HUES48 (cell line): ENCODE results near the gene EDNRA.
"Not testable (repeated sequence)": the region's sequence is repeated elsewhere in the genome, so short reads cannot be mapped to it uniquely, and the experiment has no call there.

Experiments used
- H3K27ac ChIP-seq: one replicate; pipeline ENCODE4 v1.7.0; 2013; ENCODE audit warnings: low read depth, low read length, inconsistent platforms
- H3K27me3 ChIP-seq: 2 replicates; pipeline ENCODE4 v1.6.1; 2013; ENCODE audit warnings: mild to moderate bottlenecking, low read length; ENCODE audit not compliant: control insufficient read depth, insufficient read depth
- H3K36me3 ChIP-seq: 2 replicates; pipeline ENCODE4 v1.6.1; 2013; ENCODE audit warnings: low read length; ENCODE audit not compliant: control insufficient read depth, insufficient read depth
- H3K4me1 ChIP-seq: 2 replicates; pipeline ENCODE4 v1.6.1; 2013; ENCODE audit warnings: mild to moderate bottlenecking, low read length; ENCODE audit not compliant: control insufficient read depth, insufficient read depth
- H3K4me3 ChIP-seq: 2 replicates; pipeline ENCODE4 v1.5.1; 2013; ENCODE audit warnings: mild to moderate bottlenecking, low read depth, low read length
- H3K9ac ChIP-seq: 2 replicates; pipeline ENCODE4 v1.6.1; 2013; ENCODE audit warnings: mild to moderate bottlenecking, low read depth, low read length, moderate library complexity
- H3K9me3 ChIP-seq: 2 replicates; pipeline ENCODE4 v1.6.1; 2013; ENCODE audit warnings: low read length; ENCODE audit not compliant: control insufficient read depth, insufficient read depth

Gene EDNRA

GRCh38 chr4:147480891-147481576 is at the start of gene EDNRA:
TSS of gene EDNRA (plus strand) at chr4:147481097. CDS start at chr4:147485682, 4,585 bp downstream.
- Histone ChIP-seq H3K36me3 (no peaks in the 10 kb centered on the region), H3K27me3 (peaks cover 32% of the 10 kb centered on the region), H3K4me1 (peaks cover 3% of the 10 kb centered on the region; the same call in 1 of the 2 replicates), H3K4me3 (peak within 1 kb of the TSS; percentile 71), H3K27ac (no peak within 1 kb of the TSS), H3K9ac (peak within 1 kb of the TSS; percentile 67), H3K9me3 (no peaks in the 10 kb centered on the region)

GRCh38 chr4:147434370-147434769 is 46.5 kb upstream of the EDNRA start:
- H3K27ac ChIP-seq, H3K4me1 ChIP-seq, H3K9ac ChIP-seq, H3K4me3 ChIP-seq, H3K27me3 ChIP-seq, H3K36me3 ChIP-seq, H3K9me3 ChIP-seq: not testable (repeated sequence)

GRCh38 chr4:147440442-147440841 is 40.5 kb upstream of the EDNRA start:
- no peaks in the 10 kb centered on the region for H3K9me3 ChIP-seq
- H3K36me3 ChIP-seq, result no peaks in the 10 kb centered on the region
- H3K4me1 ChIP-seq, result no peaks in the 10 kb centered on the region
- H3K27ac ChIP-seq, result no peak overlapping the region
- H3K4me3 ChIP-seq, result no peak overlapping the region
- H3K27me3 ChIP-seq, result no peaks in the 10 kb centered on the region
- no peak overlapping the region for H3K9ac ChIP-seq

- Histone ChIP-seq H3K9ac (no peak overlapping the region), H3K27me3 (no peaks in the 10 kb centered on the region), H3K4me1 (peaks cover 9% of the 10 kb centered on the region), H3K9me3 (no peaks in the 10 kb centered on the region), H3K4me3 (no peak overlapping the region), H3K27ac (no peak overlapping the region), H3K36me3 (no peaks in the 10 kb centered on the region)
Measured at GRCh38 chr4:147447786-147448185, 33.1 kb upstream of the EDNRA start.

GRCh38 chr4:147453561-147454141 is 27.2 kb upstream of the EDNRA start:
- no peaks in the 10 kb centered on the region for H3K9me3 ChIP-seq
- H3K4me3 ChIP-seq, result no peak overlapping the region
- H3K36me3 ChIP-seq, result no peaks in the 10 kb centered on the region
- no peaks in the 10 kb centered on the region for H3K27me3 ChIP-seq
- H3K27ac ChIP-seq, result no peak overlapping the region
- H3K4me1 ChIP-seq, result no peaks in the 10 kb centered on the region
- no peak overlapping the region for H3K9ac ChIP-seq

GRCh38 chr4:147456706-147457105 is 24.2 kb upstream of the EDNRA start:
- Histone ChIP-seq H3K36me3 (no peaks in the 10 kb centered on the region), H3K4me1 (no peaks in the 10 kb centered on the region), H3K27me3 (no peaks in the 10 kb centered on the region), H3K9ac (no peak overlapping the region), H3K4me3 (no peak overlapping the region), H3K9me3 (no peaks in the 10 kb centered on the region), H3K27ac (no peak overlapping the region)

- Histone ChIP-seq H3K36me3 (no peaks in the 10 kb centered on the region), H3K27ac (no peak overlapping the region), H3K9ac (no peak overlapping the region), H3K4me1 (no peaks in the 10 kb centered on the region), H3K27me3 (no peaks in the 10 kb centered on the region), H3K4me3 (no peak overlapping the region), H3K9me3 (no peaks in the 10 kb centered on the region)
Measured at GRCh38 chr4:147461161-147461560, 19.7 kb upstream of the EDNRA start.

- no peak overlapping the region for H3K9ac ChIP-seq
- H3K4me1 ChIP-seq, result no peaks in the 10 kb centered on the region
- H3K4me3 ChIP-seq, result no peak overlapping the region
- no peaks in the 10 kb centered on the region for H3K36me3 ChIP-seq
- H3K27ac ChIP-seq, result no peak overlapping the region
- H3K27me3 ChIP-seq, result no peaks in the 10 kb centered on the region
- no peaks in the 10 kb centered on the region for H3K9me3 ChIP-seq
Measured at GRCh38 chr4:147463065-147463464, 17.8 kb upstream of the EDNRA start.

GRCh38 chr4:147465461-147465860 is 15.4 kb upstream of the EDNRA start:
- Histone ChIP-seq H3K9me3 (no peaks in the 10 kb centered on the region), H3K36me3 (no peaks in the 10 kb centered on the region), H3K9ac (no peak overlapping the region), H3K27ac (no peak overlapping the region), H3K4me3 (no peak overlapping the region), H3K4me1 (no peaks in the 10 kb centered on the region), H3K27me3 (no peaks in the 10 kb centered on the region)

- H3K27ac ChIP-seq, result no peak overlapping the region
- peaks cover 6% of the 10 kb centered on the region; the same call in 1 of the 2 replicates for H3K9me3 ChIP-seq
- peaks cover 3% of the 10 kb centered on the region; the same call in 1 of the 2 replicates for H3K4me1 ChIP-seq
- no peak overlapping the region for H3K9ac ChIP-seq
- peaks cover 26% of the 10 kb centered on the region for H3K27me3 ChIP-seq
- H3K4me3 ChIP-seq, result no peak overlapping the region
- no peaks in the 10 kb centered on the region for H3K36me3 ChIP-seq
Measured at GRCh38 chr4:147477439-147477838, 3.5 kb upstream of the EDNRA start.

GRCh38 chr4:147479376-147479775 is 1.5 kb upstream of the EDNRA start:
- H3K4me1 ChIP-seq, result peaks cover 3% of the 10 kb centered on the region; the same call in 1 of the 2 replicates
- no peak overlapping the region for H3K9ac ChIP-seq
- no peaks in the 10 kb centered on the region for H3K9me3 ChIP-seq
- no peak overlapping the region for H3K27ac ChIP-seq
- peaks cover 32% of the 10 kb centered on the region for H3K27me3 ChIP-seq
- no peaks in the 10 kb centered on the region for H3K36me3 ChIP-seq
- H3K4me3 ChIP-seq, result no peak overlapping the region
